HepG2 (cell line): ENCODE results near the gene BTAF1.

Source experiments
- BCL3 ChIP-seq: sonication (generic); formaldehyde crosslinking; IDR thresholded peaks from 2 replicates; pipeline ENCODE4 v1.5.1; 2020; ENCODE audit warnings: mild to moderate bottlenecking, missing genetic modification reagents, moderate library complexity
- CREB1 ChIP-seq, 2 experiments: fragments of 450-650 bp in 1 of 2; IDR thresholded peaks; 2 replicates each; pipeline ENCODE4 v1.6.1; 2016 to 2017; ENCODE audit warnings: control low read depth in 1 of 2, mild to moderate bottlenecking in 1 of 2, missing compliant biosample characterization in 1 of 2, missing genetic modification characterization in 1 of 2
- CTCF ChIP-seq: sonication (generic); formaldehyde crosslinking; IDR thresholded peaks from 2 replicates; pipeline ENCODE4 v1.5.0; 2020; ENCODE audit warnings: mild to moderate bottlenecking, missing genetic modification reagents, moderate library complexity
- ERF ChIP-seq: IDR thresholded peaks from 2 replicates; pipeline ENCODE4 v1.6.1; 2018; ENCODE audit warnings: missing biosample characterization, missing genetic modification reagents
- GTF2F1 ChIP-seq: fragments of 150-350 bp; IDR thresholded peaks from 2 replicates; pipeline ENCODE4 v1.6.1; 2014; ENCODE audit warnings: low read length
- POLR2A ChIP-seq, 2 experiments: IDR thresholded peaks; 2 replicates each; pipeline ENCODE4 v1.6.1; 2011; ENCODE audit warnings: low read depth in 2 of 2, low read length in 2 of 2, mild to moderate bottlenecking in 1 of 2, moderate library complexity in 1 of 2; ENCODE audit not compliant: insufficient read depth in 1 of 2
- RXRB ChIP-seq: IDR thresholded peaks from 2 replicates; pipeline ENCODE4 v1.6.1; 2016; ENCODE audit warnings: borderline replicate concordance, missing genetic modification reagents, missing compliant biosample characterization
- ZNF18 ChIP-seq: sonication (generic); formaldehyde crosslinking; IDR thresholded peaks from 2 replicates; pipeline ENCODE4 v1.8.0; 2022; ENCODE audit warnings: mild to moderate bottlenecking, missing genetic modification reagents; ENCODE audit not compliant: insufficient replicate concordance
- ZNF282 ChIP-seq: fragments of 450-650 bp; IDR thresholded peaks from 2 replicates; pipeline ENCODE4 v1.6.1; 2018; ENCODE audit not compliant: partially characterized antibody
- ZSCAN25 ChIP-seq: sonication (generic); formaldehyde crosslinking; IDR thresholded peaks from 2 replicates; pipeline ENCODE4 v1.8.0; 2022; ENCODE audit warnings: mild to moderate bottlenecking, missing genetic modification reagents

- TF ChIP-seq BCL3 (CRISPR knock-in tag) (no peak), ERF (CRISPR knock-in tag) (no peak), ZNF18 (CRISPR knock-in tag) (no peak), POLR2A (IDR thresholded peaks at IDR 0.05; ENCODE audit: insufficient read depth in 1 of 2, low read depth in 2 of 2, low read length in 2 of 2) (no peak), ZNF282 (no peak), GTF2F1 (no peak), CREB1 (IDR thresholded peaks at IDR 0.05) (no peak), CREB1 (CRISPR knock-in tag; IDR thresholded peaks at IDR 0.05) (no peak), ZSCAN25 (no peak), CTCF (CRISPR knock-in tag) (no peak), RXRB (CRISPR knock-in tag) (no peak)
These were observed 8.1 kb downstream of the BTAF1 start for GRCh38 chr10:91931526-91932190.
